Activated CD4-positive, alpha-beta memory T cell treated with anti-CD3 and anti-CD28 coated beads, Interleukin-2, amount 10 ng/mL, durations not matched to agents 7 days and 5 days (primary cell): ENCODE data around the gene CACNA1I. TPM values are rescaled to one million over a fixed set of nuclear protein-coding genes. Genes with fewer than 3 reads are reported as not detected.
A peak's percentile ranks its signal among the peaks of the same experiment; 100 is the strongest.

Experiments
- CTCF ChIA-PET: fragments of 350-600 bp; sonication (Branson Sonifier 250); formaldehyde crosslinking; loops from one replicate; lab custom pipeline; 2021; ENCODE audit warnings: antibody characterized with exemption, inconsistent platforms; lab: Charles Lee
- POLR2A ChIA-PET: fragments of 350-600 bp; sonication (Branson Sonifier 250); formaldehyde crosslinking; loops from one replicate; lab custom pipeline; 2021; ENCODE audit warnings: antibody characterized with exemption; lab: Charles Lee
- DNase-seq: peaks from one replicate; pipeline ENCODE4 v3.0.0-alpha.2; 2020
- H3K27ac Mint-ChIP-seq: one replicate; pipeline ENCODE4 v1.8.0; 2021; ENCODE audit warnings: mild to moderate bottlenecking, mixed read lengths
- H3K27me3 Mint-ChIP-seq: one replicate; pipeline ENCODE4 v1.8.0; 2021; ENCODE audit warnings: mixed read lengths
- H3K36me3 Mint-ChIP-seq: one replicate; pipeline ENCODE4 v1.8.0; 2021; ENCODE audit warnings: low read depth, mixed read lengths
- H3K4me1 Mint-ChIP-seq: one replicate; pipeline ENCODE4 v1.8.0; 2021; ENCODE audit warnings: mixed read lengths
- H3K4me3 Mint-ChIP-seq: one replicate; pipeline ENCODE4 v1.8.0; 2021; ENCODE audit warnings: mild to moderate bottlenecking, mixed read lengths
- H3K9me3 Mint-ChIP-seq: one replicate; pipeline ENCODE4 v1.8.0; 2021; ENCODE audit warnings: mixed read lengths
- total RNA-seq, 2 experiments: library from RNA; stranded (reverse); gene quantifications; one replicate each; pipeline ENCODE4 v1.2.3, GENCODE V29; 2021

The CACNA1I gene
- total RNA-seq, 2 experiments from 2014 or later = 8.7 to 8.8 TPM

DNA sequence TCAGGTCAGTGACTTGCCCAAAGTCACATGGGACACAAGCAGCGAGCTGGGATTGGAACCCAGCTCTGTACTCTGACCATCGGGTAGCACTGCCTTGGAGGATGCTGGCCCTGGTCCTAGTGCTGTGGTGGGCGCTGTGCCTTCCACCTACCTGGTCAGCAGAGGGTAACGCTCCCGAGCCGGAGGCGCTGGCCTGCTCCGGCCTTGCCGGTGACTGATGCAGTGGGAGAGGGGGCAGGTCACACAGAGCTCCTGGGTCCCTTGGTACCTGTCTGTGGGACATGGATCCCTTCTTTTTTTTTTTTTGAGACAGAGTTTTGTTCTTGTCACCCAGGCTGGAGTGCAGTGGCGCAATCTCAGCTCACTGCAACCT is 43.0 kb downstream of the CACNA1I start:
- DNase-seq = no peak
- ChIA-PET CTCF (interaction anchor here (1.3 kb wide), 2 partner anchors 79 to 260 kb away, joined by 3 to 4 read pairs; no protein-coding TSS in a partner anchor), POLR2A (interaction anchor here (1.0 kb wide), 1 partner anchor 11 kb away, joined by 8 read pairs; no protein-coding TSS in a partner anchor)
- Mint-ChIP-seq H3K36me3 (peaks cover 2% of the 10 kb centered on the region), H3K27me3 (peaks cover 31% of the 10 kb centered on the region), H3K27ac (peak overlapping the region; percentile 30), H3K4me1 (peaks cover 20% of the 10 kb centered on the region), H3K4me3 (no peak overlapping the region), H3K9me3 (peaks cover 5% of the 10 kb centered on the region)

- ChIA-PET CTCF (interaction anchor here (1.3 kb wide), 1 partner anchor 260 kb away, joined by 4 read pairs; no protein-coding TSS in a partner anchor), POLR2A (interaction anchor here (1.0 to 1.4 kb wide), 2 partner anchors 12 to 208 kb away, joined by 3 read pairs; no protein-coding TSS in a partner anchor)
- Mint-ChIP-seq H3K4me3 (no peak overlapping the region), H3K27me3 (peaks cover 24% of the 10 kb centered on the region), H3K4me1 (peaks cover 20% of the 10 kb centered on the region), H3K36me3 (peaks cover 2% of the 10 kb centered on the region), H3K9me3 (peaks cover 5% of the 10 kb centered on the region), H3K27ac (no peak overlapping the region)
- DNase-seq = no peak
Observed at GRCh38 chr22:39614442-39614841, 43.9 kb downstream of the CACNA1I start.

GRCh38 chr22:39616051-39616450 is 45.5 kb downstream of the CACNA1I start:
- ChIA-PET CTCF (no interaction called here), POLR2A (no interaction called here)
- Mint-ChIP-seq H3K9me3 (peaks cover 5% of the 10 kb centered on the region), H3K36me3 (peaks cover 2% of the 10 kb centered on the region), H3K4me1 (peaks cover 20% of the 10 kb centered on the region), H3K27me3 (peaks cover 23% of the 10 kb centered on the region), H3K4me3 (no peak overlapping the region), H3K27ac (no peak overlapping the region)
- no peak for DNase-seq

GRCh38 chr22:39616781-39617180 is 46.2 kb downstream of the CACNA1I start:
- no peak overlapping the region for H3K4me3 Mint-ChIP-seq
- H3K27me3 Mint-ChIP-seq = peaks cover 23% of the 10 kb centered on the region
- no peak for DNase-seq
- peaks cover 2% of the 10 kb centered on the region for H3K36me3 Mint-ChIP-seq
- ChIA-PET CTCF (no interaction called here), POLR2A (no interaction called here)
- H3K9me3 Mint-ChIP-seq = peaks cover 5% of the 10 kb centered on the region
- H3K27ac Mint-ChIP-seq = no peak overlapping the region
- peaks cover 20% of the 10 kb centered on the region for H3K4me1 Mint-ChIP-seq

DNA sequence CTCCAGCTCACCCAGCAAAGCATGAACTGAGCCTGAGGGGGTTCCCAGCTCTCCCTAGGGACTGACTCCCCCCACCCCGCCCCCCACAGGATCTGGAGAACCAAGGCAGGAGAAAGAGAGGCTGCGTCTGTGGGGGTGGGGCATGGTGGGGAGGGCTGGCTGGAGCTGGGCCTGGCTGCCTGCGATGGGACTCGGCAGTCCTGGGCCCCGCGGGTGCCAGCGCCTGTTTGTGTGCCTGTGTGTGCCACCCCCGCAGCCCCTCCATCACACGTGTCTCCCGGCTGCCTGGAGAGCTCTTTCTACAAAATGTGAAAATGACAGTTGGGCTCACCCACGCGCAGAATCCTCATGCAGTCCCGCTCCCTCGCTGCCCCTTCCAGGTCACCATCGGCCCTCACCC is 46.8 kb downstream of the CACNA1I start:
- peaks cover 23% of the 10 kb centered on the region for H3K27me3 Mint-ChIP-seq
- no peak for DNase-seq
- peaks cover 17% of the 10 kb centered on the region for H3K4me1 Mint-ChIP-seq
- H3K9me3 Mint-ChIP-seq = peaks cover 2% of the 10 kb centered on the region
- ChIA-PET CTCF (no interaction called here), POLR2A (no interaction called here)
- H3K27ac Mint-ChIP-seq = no peak overlapping the region
- no peak overlapping the region for H3K4me3 Mint-ChIP-seq
- peaks cover 2% of the 10 kb centered on the region for H3K36me3 Mint-ChIP-seq

GRCh38 chr22:39617970-39618757 is 47.6 kb downstream of the CACNA1I start:
- Mint-ChIP-seq H3K27ac (no peak overlapping the region), H3K4me3 (no peak overlapping the region), H3K4me1 (peaks cover 8% of the 10 kb centered on the region), H3K9me3 (no peaks in the 10 kb centered on the region), H3K36me3 (no peaks in the 10 kb centered on the region), H3K27me3 (peaks cover 22% of the 10 kb centered on the region)
- ChIA-PET CTCF (no interaction called here), POLR2A (no interaction called here)
- DNase-seq = no peak

DNA sequence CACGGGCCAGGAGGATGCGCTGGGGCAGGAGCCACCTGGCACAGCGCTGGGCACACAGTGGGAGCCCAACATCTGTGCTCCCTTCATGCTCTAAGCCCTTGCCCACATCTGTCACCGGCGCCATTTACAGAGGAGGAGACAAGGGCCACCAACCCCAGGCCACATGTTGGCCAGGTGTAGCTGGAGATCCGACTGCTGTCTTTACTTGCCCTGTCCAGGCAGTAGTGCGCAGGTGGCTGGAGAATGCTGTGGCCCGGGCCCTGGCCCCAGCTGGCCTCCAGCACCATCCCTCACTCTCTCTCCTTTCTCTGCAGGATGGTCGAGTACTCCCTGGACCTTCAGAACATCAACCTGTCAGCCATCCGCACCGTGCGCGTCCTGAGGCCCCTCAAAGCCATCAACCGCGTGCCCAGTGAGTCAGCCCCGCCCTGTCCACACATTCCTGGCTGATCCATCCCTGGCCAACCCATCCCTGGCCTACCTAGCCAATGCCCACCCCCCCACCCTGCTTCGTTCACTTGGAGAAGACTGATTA is 48.5 kb downstream of the CACNA1I start:
- POLR2A ChIA-PET = no interaction called here
- Mint-ChIP-seq H3K4me3 (no peak overlapping the region), H3K27me3 (peaks cover 22% of the 10 kb centered on the region), H3K4me1 (peaks cover 3% of the 10 kb centered on the region), H3K27ac (no peak overlapping the region), H3K36me3 (no peaks in the 10 kb centered on the region), H3K9me3 (no peaks in the 10 kb centered on the region)
- no peak for DNase-seq
- CTCF ChIA-PET = no interaction called here

- DNase-seq = no peak
- H3K27me3 Mint-ChIP-seq = peaks cover 14% of the 10 kb centered on the region
- H3K4me3 Mint-ChIP-seq = no peak overlapping the region
- CTCF ChIA-PET = no interaction called here
- POLR2A ChIA-PET = no interaction called here
- no peaks in the 10 kb centered on the region for H3K36me3 Mint-ChIP-seq
- no peaks in the 10 kb centered on the region for H3K9me3 Mint-ChIP-seq
- peaks cover 3% of the 10 kb centered on the region for H3K4me1 Mint-ChIP-seq
- no peak overlapping the region for H3K27ac Mint-ChIP-seq
Observed at GRCh38 chr22:39620924-39621690, 50.6 kb downstream of the CACNA1I start.

DNA sequence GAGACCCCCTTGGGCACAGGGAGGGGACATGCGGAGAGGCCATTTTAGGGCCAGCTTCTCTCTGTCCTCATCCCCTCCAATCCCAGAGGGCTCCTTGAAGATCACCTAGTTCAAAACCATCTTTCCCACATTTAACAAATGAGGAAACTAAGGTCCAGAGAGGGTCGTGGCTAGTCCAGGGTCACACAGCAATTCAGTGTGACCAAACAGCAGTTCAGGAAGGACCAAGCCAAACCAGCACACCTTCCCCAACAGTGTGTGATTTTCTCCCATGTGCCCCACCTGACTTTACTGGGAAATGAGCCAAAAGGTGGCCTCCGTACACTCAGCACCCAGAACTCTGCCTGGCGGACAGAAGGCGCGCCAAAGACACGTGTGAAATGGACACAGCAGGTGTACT is 51.3 kb downstream of the CACNA1I start:
- peaks cover 16% of the 10 kb centered on the region for H3K27me3 Mint-ChIP-seq
- no peak overlapping the region for H3K4me3 Mint-ChIP-seq
- CTCF ChIA-PET = no interaction called here
- H3K4me1 Mint-ChIP-seq = peaks cover 5% of the 10 kb centered on the region
- POLR2A ChIA-PET = no interaction called here
- no peaks in the 10 kb centered on the region for H3K9me3 Mint-ChIP-seq
- DNase-seq = no peak
- no peak overlapping the region for H3K27ac Mint-ChIP-seq
- H3K36me3 Mint-ChIP-seq = no peaks in the 10 kb centered on the region

DNA sequence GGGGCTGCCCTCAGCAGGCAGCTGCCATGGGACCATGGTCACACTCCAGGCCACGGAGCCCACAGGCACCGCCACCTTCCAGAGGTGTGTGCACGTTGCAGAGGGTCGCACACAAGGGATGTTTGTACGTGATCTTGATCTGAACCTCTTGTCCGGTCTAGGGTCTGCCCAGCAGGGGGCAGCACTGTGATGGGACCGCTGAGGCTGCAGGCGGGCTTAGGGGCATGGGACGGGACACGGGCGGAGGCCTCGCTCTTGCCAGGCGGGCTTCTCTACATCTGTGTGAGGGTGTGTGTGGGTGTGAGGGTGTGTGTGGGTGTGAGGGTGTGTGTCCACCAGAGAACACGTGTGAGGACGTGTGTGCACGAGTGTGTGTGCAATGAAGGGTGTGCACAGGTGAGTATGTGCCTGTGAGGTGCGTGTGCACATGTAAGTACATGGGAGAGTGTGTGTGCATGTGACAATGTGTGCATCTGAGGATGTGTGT is 52.4 kb downstream of the CACNA1I start:
- H3K4me1 Mint-ChIP-seq = peaks cover 3% of the 10 kb centered on the region

GRCh38 chr22:39623603-39624500 is 53.3 kb downstream of the CACNA1I start:
- POLR2A ChIA-PET = no interaction called here
- Mint-ChIP-seq H3K4me3 (no peak overlapping the region), H3K9me3 (no peaks in the 10 kb centered on the region), H3K4me1 (peaks cover 2% of the 10 kb centered on the region), H3K27ac (no peak overlapping the region), H3K27me3 (peaks cover 8% of the 10 kb centered on the region), H3K36me3 (no peaks in the 10 kb centered on the region)
- DNase-seq = no peak
- CTCF ChIA-PET = interaction anchor here (1.1 to 1.6 kb wide), 2 partner anchors 57 to 401 kb away, joined by 3 to 8 read pairs; no protein-coding TSS in a partner anchor

More for the DNA sequence above, 52.4 kb downstream of the CACNA1I start:
- Mint-ChIP-seq H3K27ac (no peak overlapping the region), H3K4me3 (no peak overlapping the region), H3K27me3 (peaks cover 10% of the 10 kb centered on the region), H3K9me3 (no peaks in the 10 kb centered on the region), H3K36me3 (no peaks in the 10 kb centered on the region)
- DNase-seq = peak; percentile 71
- ChIA-PET POLR2A (no interaction called here), CTCF (no interaction called here)

DNA sequence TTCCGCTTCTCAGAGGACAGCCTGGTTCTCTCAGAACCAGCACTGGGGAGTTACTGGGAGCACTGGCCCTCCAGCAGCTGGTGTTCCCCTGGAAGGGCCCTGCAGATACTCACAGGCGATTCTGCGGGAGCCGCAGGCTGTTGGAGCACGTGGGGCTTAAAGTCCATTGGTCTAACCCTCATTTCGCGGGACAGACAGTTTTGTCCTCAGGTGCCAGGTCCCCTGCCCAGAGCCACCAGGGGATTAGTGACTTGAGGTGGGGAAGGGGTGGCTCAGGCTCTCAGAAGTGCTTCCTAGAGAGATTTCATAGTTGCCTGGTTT is 53.9 kb downstream of the CACNA1I start:
- H3K4me1 Mint-ChIP-seq = peaks cover 2% of the 10 kb centered on the region
- peaks cover 8% of the 10 kb centered on the region for H3K27me3 Mint-ChIP-seq
- H3K27ac Mint-ChIP-seq = no peak overlapping the region
- ChIA-PET POLR2A (no interaction called here), CTCF (interaction anchor here (1.1 to 1.6 kb wide), 2 partner anchors 57 to 400 kb away, joined by 3 to 8 read pairs; no protein-coding TSS in a partner anchor)
- no peak for DNase-seq
- H3K4me3 Mint-ChIP-seq = no peak overlapping the region
- no peaks in the 10 kb centered on the region for H3K36me3 Mint-ChIP-seq
- H3K9me3 Mint-ChIP-seq = no peaks in the 10 kb centered on the region
